Parathyroid adenoma (tissue), 2 donors: ENCODE results near the gene SOX8.

Experiments
- H2AFZ ChIP-seq: fragments of 300-600 bp; sonication (generic); one replicate; pipeline ENCODE4 v1.7.0; 2017; ENCODE audit warnings: antibody characterized with exemption, mild to moderate bottlenecking
- H3K27ac ChIP-seq: fragments of 300-600 bp; sonication (generic); one replicate; pipeline ENCODE4 v1.7.0; 2017
- H3K27me3 ChIP-seq: fragments of 300-600 bp; sonication (generic); one replicate; pipeline ENCODE4 v1.7.0; 2017; ENCODE audit warnings: low read length; ENCODE audit not compliant: control insufficient read depth, insufficient read depth
- H3K36me3 ChIP-seq: fragments of 300-600 bp; sonication (generic); one replicate; pipeline ENCODE4 v1.7.0; 2017; ENCODE audit warnings: low read length; ENCODE audit not compliant: control insufficient read depth, insufficient read depth
- H3K4me1 ChIP-seq: fragments of 300-600 bp; sonication (generic); one replicate; pipeline ENCODE4 v1.7.0; 2017; ENCODE audit warnings: control low read depth
- H3K4me2 ChIP-seq: fragments of 300-600 bp; sonication (generic); one replicate; pipeline ENCODE4 v1.7.0; 2017; ENCODE audit warnings: low read length
- H3K4me3 ChIP-seq: fragments of 300-600 bp; sonication (generic); one replicate; pipeline ENCODE4 v1.7.0; 2017; ENCODE audit warnings: low read depth, low read length
- H3K79me2 ChIP-seq: fragments of 300-600 bp; sonication (generic); one replicate; pipeline ENCODE4 v1.7.0; 2017; ENCODE audit warnings: control low read depth
- H3K9ac ChIP-seq: fragments of 300-600 bp; sonication (generic); one replicate; pipeline ENCODE4 v1.7.0; 2017; ENCODE audit warnings: mild to moderate bottlenecking
- H3K9me3 ChIP-seq: fragments of 300-600 bp; sonication (generic); one replicate; pipeline ENCODE4 v1.7.0; 2017; ENCODE audit warnings: low read length; ENCODE audit not compliant: control insufficient read depth
- CTCF ChIP-seq: fragments of 300-600 bp; sonication (generic); IDR thresholded peaks from one replicate; pipeline ENCODE4 v1.7.0; 2017; ENCODE audit warnings: antibody characterized with exemption, mild to moderate bottlenecking
- donor health status: primary hyperparathyroidism.

SOX8 gene

DNA sequence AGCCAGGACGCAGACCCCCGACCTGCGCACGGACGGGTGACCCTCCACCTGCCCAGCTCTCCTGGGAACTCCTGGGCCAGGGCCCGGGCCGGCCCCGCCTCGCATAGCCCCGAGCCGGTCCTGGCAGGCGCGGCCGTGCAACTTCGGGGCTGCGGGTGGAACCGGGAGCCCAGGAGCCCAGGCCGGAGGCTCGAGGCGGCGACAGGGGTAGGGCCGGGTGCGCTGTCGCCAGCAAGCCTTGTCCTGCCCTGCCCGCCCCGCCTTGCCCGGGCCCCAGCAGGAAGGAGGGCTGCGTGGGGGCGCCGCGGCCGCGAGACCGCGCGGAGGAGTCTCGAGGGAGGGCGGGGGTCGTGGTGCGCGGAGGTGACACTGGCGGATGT lies 11.2 kb upstream of the SOX8 start:
- Histone ChIP-seq H3K9ac (peak overlapping the region; percentile 77), H3K9me3 (no peaks in the 10 kb centered on the region), H3K4me1 (peaks cover 8% of the 10 kb centered on the region), H3K79me2 (peaks cover 6% of the 10 kb centered on the region), H2AFZ (peak overlapping the region; percentile 99), H3K27me3 (no peaks in the 10 kb centered on the region), H3K27ac (peak overlapping the region; percentile 59), H3K36me3 (no peaks in the 10 kb centered on the region), H3K4me3 (peak overlapping the region; percentile 75), H3K4me2 (peak overlapping the region; percentile 81)
- TF ChIP-seq CTCF = no peak

DNA sequence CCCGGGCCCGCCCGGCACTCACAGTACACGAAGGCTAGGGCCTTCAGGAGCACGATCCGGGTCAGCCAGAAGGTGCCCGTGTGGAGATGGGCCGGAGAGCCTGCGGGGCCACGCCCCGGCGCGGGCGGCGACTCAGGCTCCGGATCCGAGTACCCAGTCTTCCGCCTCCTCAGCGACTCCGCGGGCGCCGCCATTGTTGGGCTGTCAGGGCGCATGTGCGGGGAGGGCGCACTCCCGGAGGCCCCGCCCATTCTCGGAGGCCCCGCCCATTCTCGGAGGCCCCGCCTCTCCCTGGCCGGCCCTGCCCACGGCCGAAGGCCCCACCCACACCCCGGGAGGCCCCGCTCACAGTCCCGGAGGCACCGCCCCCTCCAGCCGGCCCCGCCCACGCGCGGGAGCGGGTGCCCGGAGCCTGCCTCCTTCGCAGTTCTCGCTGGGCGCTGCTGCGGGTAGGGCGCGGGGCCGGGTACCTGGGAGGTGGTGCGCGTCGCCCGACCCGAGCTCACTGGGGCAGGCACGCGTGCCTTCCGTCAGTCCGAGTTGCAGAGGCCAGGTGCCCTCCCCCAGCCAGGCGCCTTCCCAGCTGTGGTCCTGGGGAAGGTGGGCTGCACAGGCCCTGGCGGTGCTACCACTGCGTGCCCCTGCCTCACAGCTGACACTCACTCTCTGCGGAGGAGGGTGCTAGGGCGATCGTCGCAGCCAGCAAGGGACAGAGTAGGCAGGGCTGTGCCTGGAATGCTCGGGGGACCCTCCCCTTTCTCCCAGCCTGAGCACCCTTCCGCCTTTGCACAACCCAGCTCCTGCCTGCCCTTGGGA lies 10.6 kb upstream of the SOX8 start, which contains the start of gene LMF1:
Gene LMF1, minus strand, starts transcription at position 219 of the 816 bp plus-strand sequence. Its CDS starts 4 bp downstream, at position 215.
- Histone ChIP-seq H3K27me3 (no peaks in the 10 kb centered on the region), H3K9me3 (no peaks in the 10 kb centered on the region), H2AFZ (peak within 1 kb of the TSS; percentile 99), H3K27ac (peak within 1 kb of the TSS; percentile 59), H3K4me2 (peak within 1 kb of the TSS; percentile 81), H3K4me1 (peaks cover 8% of the 10 kb centered on the region), H3K36me3 (no peaks in the 10 kb centered on the region), H3K79me2 (peaks cover 6% of the 10 kb centered on the region), H3K9ac (peak within 1 kb of the TSS; percentile 77), H3K4me3 (peak within 1 kb of the TSS; percentile 75)
- TF ChIP-seq CTCF = no peak

DNA sequence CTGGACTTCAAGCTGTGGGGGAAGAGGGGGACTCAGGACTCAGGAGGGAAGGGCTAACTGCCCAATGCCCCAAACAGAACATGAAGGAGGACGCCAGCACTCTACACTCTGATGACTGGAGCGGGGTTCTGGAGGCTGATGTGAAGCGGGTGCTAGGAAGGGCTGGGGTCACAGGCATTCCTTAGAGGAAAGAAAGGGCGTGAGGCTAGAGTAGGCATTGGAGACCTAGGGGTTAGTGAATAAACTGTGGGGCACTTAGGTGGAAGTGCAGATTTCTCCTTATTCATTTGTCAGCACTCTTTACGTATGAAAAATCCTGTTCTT lies 10.0 kb upstream of the SOX8 start:
- Histone ChIP-seq H3K27ac (peak overlapping the region; percentile 19), H3K4me3 (no peak overlapping the region)

GRCh38 chr16:971981-972315 lies 9.6 kb upstream of the SOX8 start:
- H2AFZ ChIP-seq = no peak overlapping the region
- peaks cover 6% of the 10 kb centered on the region for H3K79me2 ChIP-seq
- no peak overlapping the region for H3K4me2 ChIP-seq
- no peaks in the 10 kb centered on the region for H3K27me3 ChIP-seq
- no peaks in the 10 kb centered on the region for H3K36me3 ChIP-seq
- H3K27ac ChIP-seq = no peak overlapping the region
- H3K4me1 ChIP-seq = peaks cover 8% of the 10 kb centered on the region
- no peak for TF ChIP-seq CTCF
- no peaks in the 10 kb centered on the region for H3K9me3 ChIP-seq
- H3K4me3 ChIP-seq = no peak overlapping the region
- no peak overlapping the region for H3K9ac ChIP-seq

More for the DNA sequence above, 10.0 kb upstream of the SOX8 start:
- H3K9me3 ChIP-seq = no peaks in the 10 kb centered on the region
- H3K4me1 ChIP-seq = peaks cover 8% of the 10 kb centered on the region
- peak overlapping the region; percentile 99 for H2AFZ ChIP-seq
- no peak for TF ChIP-seq CTCF
- peaks cover 6% of the 10 kb centered on the region for H3K79me2 ChIP-seq
- H3K9ac ChIP-seq = no peak overlapping the region
- no peaks in the 10 kb centered on the region for H3K36me3 ChIP-seq
- peak overlapping the region; percentile 19 for H3K4me2 ChIP-seq
- H3K27me3 ChIP-seq = no peaks in the 10 kb centered on the region
